Putamen (tissue), 1 donor: ENCODE measurements around the gene ATF4.
A peak's percentile ranks its signal among the peaks of the same experiment; 100 is the strongest.

Source experiments
- DNase-seq: peaks from one replicate; pipeline ENCODE4 v3.0.0-alpha.2; 2016; ENCODE audit warnings: low spot score

ATF4 gene

DNA sequence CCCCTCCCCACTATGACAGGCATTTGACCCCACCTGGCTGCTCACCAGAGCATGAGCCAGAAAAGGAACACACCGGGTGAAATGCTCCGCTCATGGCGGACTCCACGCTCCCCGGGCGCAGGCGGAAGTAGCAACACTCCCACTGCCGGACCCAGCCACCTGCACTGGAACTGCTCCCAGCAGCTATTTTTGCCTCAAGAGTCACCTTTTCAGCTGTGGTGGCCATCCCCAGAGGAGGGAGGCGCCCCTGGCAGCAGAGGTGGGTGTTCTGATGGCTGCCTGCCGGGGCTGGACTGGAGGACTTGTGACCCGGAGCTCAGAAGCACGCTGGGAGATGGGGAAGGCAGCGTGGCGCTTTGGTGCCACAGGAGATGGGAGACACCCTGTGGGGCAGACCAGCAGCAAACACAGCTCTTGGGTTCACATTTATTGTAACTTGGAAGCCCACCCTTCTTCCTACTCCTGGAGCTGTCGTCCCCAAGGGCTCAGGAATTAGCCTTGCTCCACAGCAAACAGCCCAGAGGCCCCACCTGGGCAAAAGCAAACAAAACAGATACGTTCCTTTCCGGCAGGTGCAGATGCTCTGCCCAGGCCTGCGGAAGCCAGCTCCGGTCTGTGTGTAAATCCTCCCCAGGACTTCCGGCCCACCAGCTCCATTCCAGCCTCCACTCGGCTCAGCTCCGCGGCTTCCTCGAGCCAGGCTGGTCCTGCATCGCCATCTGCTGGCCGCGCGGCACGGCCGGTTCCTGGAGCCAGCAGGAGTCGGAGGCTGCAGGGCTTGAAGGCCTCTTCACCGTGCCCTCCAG lies 8.5 kb downstream of the ATF4 start:
- DNase-seq, result peak; percentile 90

- DNase-seq, result no peak
These were observed 9.1 kb downstream of the ATF4 start for GRCh38 chr22:39529487-39529851.

- DNase-seq, result no peak
These were observed 9.8 kb downstream of the ATF4 start for GRCh38 chr22:39530116-39530515.

DNA sequence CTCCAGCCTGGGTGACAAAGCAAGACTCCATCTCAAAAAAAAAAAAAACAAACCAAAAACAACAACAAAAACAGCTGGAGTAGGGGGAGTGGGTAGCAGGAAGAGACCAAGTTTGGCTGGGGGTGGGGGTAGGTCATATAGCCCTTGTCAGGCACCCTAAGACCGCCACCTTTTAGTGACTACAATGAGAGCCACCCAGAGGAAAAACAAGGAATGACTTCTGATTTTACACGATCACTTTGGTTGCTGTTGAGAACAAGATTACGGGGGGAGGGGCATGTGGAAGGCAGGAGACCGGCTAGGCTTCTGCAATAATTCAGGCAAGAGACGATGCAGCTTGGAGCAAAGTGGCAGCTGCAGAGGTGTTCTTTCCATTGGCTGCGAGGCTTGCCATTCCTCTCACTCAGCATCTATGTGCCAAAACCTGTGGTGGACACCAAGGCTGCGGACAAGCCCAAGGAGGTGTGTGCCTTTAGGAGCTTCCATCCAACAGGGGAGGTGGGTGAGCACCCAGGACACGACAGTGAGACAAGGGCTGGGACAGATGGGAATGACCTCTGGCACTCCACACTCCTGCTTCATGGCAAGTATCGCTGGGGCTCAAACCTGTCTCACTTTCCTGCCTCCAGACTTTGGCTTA lies 10.4 kb downstream of the ATF4 start:
- no peak for DNase-seq

GRCh38 chr22:39532215-39533073 lies 12.1 kb downstream of the ATF4 start, which contains the start of gene RPS19BP1:
Gene RPS19BP1 (minus strand): TSS chr22:39532748. CDS start chr22:39532738, 10 bp downstream.
- peak; percentile 99 for DNase-seq

- DNase-seq, result no peak
These were observed 13.7 kb downstream of the ATF4 start for GRCh38 chr22:39534092-39534506.

GRCh38 chr22:39534591-39535356 lies 14.4 kb downstream of the ATF4 start:
- DNase-seq, result no peak

DNA sequence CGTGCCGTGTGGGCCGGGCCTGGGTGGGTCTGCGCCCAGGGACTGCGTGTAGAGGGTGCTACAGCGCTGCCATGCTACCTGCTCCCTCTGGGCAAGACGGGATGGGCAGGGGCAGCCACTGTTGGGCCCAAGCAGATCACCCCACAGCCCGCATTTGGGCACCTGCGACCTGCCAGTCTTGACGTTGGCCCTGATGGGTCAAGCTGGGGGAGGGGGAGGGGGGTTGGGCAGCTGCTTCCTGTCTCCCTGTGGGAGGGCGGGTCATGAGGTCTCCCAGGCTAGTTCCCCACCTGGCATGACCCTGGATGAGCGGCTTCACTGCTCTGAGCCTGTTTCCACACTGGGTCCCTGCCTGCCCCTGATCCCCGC lies 15.0 kb downstream of the ATF4 start:
- DNase-seq, result no peak

DNA sequence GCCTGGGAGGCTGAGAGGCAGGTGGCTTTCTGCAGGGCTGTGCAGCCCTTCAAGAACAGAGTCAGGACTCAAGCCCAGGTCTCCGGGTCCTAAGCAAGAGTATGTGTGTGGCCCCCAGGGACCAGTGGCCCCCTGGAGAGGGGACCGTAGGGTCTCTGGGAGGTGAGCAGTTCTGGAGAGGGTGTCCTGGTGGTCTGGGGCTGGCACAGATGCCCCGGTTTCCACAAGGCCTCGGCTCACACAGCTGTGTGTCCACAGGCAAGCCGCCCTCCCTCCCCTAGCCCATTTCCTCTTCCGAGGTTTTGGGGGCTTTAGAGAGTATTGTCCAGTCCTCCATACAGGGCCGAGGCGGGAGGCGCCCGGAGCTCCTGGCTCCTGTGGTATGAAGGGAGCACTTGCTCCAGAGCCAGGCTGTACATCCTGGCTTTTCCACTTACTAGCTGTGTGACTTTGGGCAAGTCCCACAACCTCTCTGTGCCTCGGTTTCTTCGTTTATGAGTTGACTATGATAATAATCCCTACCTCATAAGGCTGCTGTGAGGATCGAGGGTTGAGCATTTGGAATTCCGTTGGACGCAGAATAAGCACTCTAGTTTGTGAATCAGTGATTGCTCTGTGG lies 15.6 kb downstream of the ATF4 start:
- no peak for DNase-seq

DNA sequence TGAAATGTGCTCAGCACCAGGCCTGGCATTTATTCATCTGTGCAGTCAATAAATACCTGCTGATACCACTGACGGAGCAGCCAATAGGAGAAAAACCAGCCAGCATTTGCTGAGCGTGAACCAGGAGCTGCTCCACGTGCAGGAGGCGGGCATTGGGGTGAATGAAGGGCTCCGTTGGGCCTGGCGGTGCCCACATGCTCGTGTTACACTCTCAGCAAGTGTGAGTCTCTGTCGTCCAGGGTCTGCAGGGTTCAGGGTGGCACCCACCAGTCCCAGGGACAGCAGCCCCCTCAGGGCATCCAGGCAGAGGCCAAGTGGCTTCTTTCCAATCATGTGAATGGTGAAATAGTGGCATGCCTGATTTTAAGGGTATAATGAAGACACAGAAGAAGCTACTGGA lies 16.3 kb downstream of the ATF4 start:
- DNase-seq, result no peak

DNA sequence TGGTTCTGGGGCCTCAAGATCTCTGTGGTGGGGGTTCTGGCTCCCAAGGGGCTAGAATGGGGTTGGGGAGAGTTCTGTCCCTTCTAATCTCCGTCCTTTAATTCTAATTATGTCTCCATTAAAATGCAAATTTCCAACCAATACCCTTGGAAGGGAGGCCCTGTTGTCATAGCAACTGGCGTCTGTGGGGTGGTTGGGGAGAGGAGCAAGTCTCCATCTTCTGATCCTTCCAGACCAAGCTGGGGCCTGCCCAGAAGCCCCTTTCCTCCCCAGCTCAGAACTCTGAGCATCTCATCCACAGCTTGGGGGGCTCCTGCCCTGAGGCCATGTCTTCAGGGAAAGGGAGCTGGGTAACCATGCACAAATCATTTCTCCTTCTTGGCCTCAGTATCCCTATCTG lies 17.6 kb downstream of the ATF4 start:
- no peak for DNase-seq

DNA sequence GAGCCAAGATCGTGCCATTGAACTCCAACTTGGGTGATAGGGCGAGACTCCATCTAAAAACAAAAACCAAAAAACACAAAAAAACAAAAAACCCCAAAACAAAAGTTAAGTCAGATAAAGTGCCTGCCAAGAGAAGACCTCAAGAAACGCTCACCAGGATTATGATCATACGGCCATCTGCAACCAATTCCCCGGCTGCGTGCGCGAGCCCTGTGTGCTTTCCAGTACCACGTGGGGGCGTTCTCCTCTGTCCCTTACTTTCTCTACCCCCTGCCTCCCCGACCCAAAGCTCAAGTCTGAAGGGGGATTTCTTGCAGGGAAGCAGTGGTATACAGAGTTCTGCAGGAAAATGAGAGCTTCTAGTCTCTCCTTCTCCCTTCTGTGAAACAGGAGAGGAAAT lies 22.7 kb downstream of the ATF4 start:
- DNase-seq, result no peak

DNA sequence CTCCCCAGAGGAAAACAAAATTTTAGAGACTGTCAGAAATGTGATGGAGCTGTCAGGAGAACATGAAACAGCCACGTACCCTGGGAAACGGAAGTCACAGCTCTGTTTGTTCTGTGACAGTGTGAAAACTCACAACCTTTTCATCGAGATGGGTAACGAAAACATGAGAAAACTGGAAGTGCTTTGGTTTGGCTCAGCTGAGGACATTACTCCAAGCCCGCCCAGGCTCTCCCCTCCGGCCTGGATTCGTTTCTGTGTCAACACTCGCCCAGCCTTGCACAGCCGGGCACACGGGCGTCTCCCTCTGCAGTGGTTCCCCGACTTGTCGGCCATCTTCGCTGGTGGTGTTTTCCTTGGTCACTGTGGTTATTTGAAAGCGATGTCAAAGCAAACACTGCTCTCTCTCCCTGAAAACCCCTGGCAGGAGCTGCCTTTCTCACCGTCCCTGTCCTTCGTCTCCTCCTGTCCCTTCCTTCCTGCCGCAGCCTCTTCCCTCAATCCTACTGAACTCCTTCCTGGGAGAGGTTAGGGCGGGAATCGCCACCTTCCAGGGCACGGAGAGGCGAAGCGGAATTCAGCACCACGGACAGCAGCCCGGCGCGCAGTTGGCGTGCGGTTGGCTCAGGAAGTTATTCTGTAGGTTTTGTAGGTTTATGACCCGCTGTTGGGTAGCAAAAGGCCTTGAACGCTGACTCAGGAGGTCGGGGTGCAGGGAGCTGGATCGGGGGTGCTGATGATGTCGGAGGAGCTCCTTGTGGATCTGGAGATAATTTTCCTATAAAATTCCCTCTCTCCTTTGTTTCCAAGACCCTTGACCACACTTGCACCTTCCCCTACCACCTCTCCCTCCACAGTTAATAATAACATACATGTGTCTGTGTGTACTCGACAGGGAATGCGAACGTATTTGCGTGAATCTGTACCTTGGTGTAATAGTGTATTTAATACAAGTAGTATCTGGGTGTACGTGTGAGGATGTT lies 25.3 kb downstream of the ATF4 start:
- DNase-seq, result no peak

GRCh38 chr22:39546889-39547586 lies 26.7 kb downstream of the ATF4 start:
- peak; percentile 65 for DNase-seq

GRCh38 chr22:39547587-39547947 lies 27.2 kb downstream of the ATF4 start:
- no peak for DNase-seq

DNA sequence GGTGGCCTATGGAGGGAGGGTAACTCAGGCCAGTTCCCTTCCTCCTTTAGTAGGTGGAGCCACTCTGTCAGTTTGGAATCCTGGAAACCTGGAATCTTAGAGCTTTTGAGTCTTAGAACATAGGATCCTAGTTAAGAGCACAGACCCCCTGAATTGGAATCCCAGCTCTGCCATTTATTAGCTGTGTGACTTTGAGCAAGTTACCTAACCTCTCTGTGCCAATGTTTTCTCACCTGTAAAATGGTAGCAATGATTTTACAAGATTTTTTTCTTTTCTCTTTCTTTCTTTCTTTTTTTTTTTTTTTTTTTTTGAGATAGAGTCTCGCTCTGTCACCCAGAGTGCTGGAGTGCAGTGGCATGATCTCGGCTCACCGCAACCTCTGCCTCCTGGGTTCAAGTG lies 33.1 kb downstream of the ATF4 start:
- DNase-seq, result no peak

DNA sequence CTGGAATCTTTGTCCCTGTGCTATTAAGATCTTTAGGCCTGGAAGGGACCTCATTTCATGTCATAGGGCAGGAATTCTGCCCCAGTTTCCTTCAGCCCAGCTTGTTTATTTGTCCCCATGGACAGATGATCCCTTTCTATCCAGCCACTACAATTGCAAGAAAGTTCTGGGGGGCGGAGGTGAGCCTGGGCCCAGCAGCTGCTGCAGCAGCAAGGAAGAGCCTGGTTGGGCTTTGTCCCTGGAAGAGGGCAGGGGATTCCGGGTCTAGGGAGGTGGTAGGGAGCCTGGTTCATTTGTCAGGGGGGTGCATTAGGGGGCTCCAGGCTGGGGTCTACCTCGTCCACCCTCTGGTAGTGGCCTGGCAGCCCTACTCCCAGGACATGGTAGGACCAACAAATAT lies 33.8 kb downstream of the ATF4 start:
- DNase-seq, result no peak

DNA sequence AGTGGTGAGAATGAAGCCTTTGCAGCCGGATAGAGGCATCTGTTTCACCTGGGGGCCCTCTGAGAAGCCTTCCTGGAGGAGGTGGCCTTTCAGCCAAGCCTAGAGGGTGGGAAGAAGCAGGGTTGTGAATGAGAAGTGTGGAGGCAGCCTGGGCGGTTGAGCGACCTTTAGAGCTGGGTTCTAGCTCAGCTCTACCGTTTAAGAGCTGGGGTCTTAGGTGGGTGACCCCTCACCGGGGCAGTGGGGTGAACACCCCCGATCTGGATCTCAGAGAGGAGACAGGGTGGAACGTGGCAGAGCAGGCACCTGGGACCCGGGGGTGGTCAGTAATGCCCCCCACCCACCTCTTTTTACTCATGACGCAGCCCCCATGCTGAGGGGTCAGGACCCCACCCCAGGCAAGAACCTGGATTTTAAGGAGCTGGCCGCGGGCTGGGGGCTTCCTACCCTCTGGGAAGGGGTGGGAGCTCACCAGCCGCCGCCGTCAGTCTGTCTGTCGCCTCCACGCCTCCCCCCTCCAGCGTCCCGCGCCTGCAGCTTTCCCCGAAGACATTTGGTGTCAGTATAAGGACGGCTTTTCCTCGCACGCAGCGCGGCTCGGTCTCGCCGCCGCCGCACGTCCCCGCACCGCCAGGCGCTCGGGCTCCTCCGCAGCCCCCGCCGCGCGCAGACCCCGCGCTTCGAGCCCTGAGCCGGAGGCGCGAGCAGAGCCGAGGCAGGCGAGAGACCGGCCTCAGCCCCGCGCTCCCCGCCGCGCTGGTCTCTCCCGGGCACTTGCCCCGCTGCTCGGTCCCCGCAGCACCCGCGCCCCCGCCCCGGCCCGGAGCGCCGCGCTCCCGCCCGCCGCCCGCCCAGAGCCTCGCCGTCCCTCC lies 36.8 kb downstream of the ATF4 start:
- DNase-seq, result peak; percentile 36

GRCh38 chr22:39558254-39558727 lies 37.9 kb downstream of the ATF4 start:
- no peak for DNase-seq
